ENCODE results near the gene DECR2.

- TF ChIP-seq CTCF (IDR thresholded peaks at IDR 0.05) (no peak), POLR2A (IDR thresholded peaks at IDR 0.05) (no peak)
Measured at GRCh38 chr16:430904-431303, 29.2 kb downstream of the DECR2 start.

All from uterus (tissue), 2 donors.